Suprapubic skin (tissue), 4 donors: ENCODE measurements around the gene ABI1.

Source experiments
- POLR2A ChIP-seq, 2 donors: fragments of 450-650 bp; IDR thresholded peaks; one replicate each; pipeline ENCODE4 v1.6.1; 2017; ENCODE audit warnings: antibody characterized with exemption in 2 of 2, mild to moderate bottlenecking in 2 of 2, moderate library complexity in 2 of 2
- POLR2AphosphoS5 ChIP-seq, 3 donors: sonication (generic); formaldehyde crosslinking; IDR thresholded peaks; one replicate each; pipeline ENCODE4 v1.6.1; 2017; ENCODE audit warnings: antibody characterized with exemption in 3 of 3

- TF ChIP-seq POLR2A (IDR thresholded peaks at IDR 0.05) (no peak), POLR2AphosphoS5 (IDR thresholded peaks at IDR 0.05) (no peak)
Observed at GRCh38 chr10:26806557-26806956, 54.2 kb downstream of the ABI1 start.
